GM10266 (cell line): ENCODE measurements around the gene PRUNE2.

Experiments used
- DNase-seq: peaks from one replicate; pipeline ENCODE4 v3.0.0; 2012; ENCODE audit errors: extremely low spot score
- CTCF ChIP-seq: IDR thresholded peaks from 2 replicates; pipeline ENCODE4 v1.5.1; 2012; ENCODE audit warnings: mild to moderate bottlenecking, low read depth; ENCODE audit not compliant: control insufficient read depth, insufficient read depth; ENCODE audit errors: missing control alignments

PRUNE2 gene

GRCh38 chr9:76701441-76702039, 204.4 kb downstream of the PRUNE2 start:
- no peak for DNase-seq

GRCh38 chr9:76700916-76701315, 205.0 kb downstream of the PRUNE2 start:
- TF ChIP-seq CTCF = no peak
- DNase-seq = no peak

More at GRCh38 chr9:76701441-76702039, 204.4 kb downstream of the PRUNE2 start:
- no peak for TF ChIP-seq CTCF

- DNase-seq = no peak
Measured at GRCh38 chr9:76699971-76700370, 205.9 kb downstream of the PRUNE2 start.

GRCh38 chr9:76697554-76697953, 208.4 kb downstream of the PRUNE2 start:
- TF ChIP-seq CTCF = no peak
- no peak for DNase-seq

More at GRCh38 chr9:76699971-76700370, 205.9 kb downstream of the PRUNE2 start:
- no peak for TF ChIP-seq CTCF

GRCh38 chr9:76697081-76697480, 208.8 kb downstream of the PRUNE2 start:
- no peak for TF ChIP-seq CTCF
- DNase-seq = no peak

- no peak for DNase-seq
- TF ChIP-seq CTCF = no peak
Measured at GRCh38 chr9:76693912-76694311, 212.0 kb downstream of the PRUNE2 start.

GRCh38 chr9:76692458-76693129, 213.3 kb downstream of the PRUNE2 start:
- TF ChIP-seq CTCF = no peak
- DNase-seq = no peak
